ENCODE measurements around the gene KCNQ2. TPM values are rescaled to one million over a fixed set of nuclear protein-coding genes. Genes with fewer than 3 reads are reported as not detected.

KCNQ2 gene
- total and polyA plus RNA-seq, 4 donors, result not detected

DNA sequence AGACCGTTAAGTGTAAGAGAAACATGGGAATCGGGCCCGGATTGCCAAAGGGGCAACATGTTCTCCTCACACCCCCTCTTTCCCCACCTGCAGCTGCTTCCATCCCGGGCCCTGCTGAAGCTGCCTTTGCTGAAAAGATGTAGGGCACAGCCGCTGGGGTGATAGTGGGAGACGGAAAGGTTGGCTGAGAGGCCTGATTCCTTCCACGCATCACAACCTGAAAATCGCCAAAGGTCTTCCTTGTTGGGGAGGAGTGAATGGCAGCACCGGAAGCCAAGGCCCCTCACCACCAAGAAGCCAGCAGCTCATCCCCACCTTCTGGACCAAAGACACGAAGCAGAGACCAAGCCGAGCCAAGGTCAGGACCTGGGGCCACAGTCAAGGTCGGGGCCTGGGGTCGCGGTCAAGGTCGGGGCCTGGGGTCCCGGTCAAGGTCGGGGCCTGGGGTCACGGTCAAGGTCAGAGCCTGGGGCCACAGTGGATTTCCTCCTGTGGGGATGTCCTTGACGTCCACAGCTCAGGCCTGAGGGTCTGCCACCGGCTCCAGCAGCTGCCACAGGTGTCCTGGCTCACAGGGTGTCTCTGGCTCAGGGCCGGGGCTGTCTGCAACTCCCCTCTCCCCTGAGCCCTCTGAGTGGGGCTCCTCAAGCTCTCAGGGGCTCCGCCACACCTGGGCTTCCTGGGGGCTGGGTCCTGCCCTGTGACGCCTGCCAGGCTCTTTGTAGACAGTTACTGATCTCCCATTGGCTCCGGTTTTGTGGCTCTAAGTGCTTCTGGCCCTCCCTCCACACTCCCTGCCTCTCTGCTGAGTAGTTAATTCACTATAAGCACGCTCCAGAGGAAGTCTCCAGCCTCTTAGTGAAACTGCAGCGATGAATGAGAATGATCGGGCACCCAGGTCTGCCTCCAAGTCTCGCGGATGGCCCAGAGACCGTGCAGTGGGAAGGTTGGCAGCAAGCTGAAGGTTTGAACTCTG lies 105.8 kb downstream of the KCNQ2 start:
- no peak for DNase-seq
- no peaks in the 10 kb centered on the region for H3K27me3 ChIP-seq (ENCODE audit: control insufficient read depth in 1 of 2, insufficient read depth in 2 of 2, low read length in 1 of 2)
- ATAC-seq (ENCODE audit: low FRiP score), result no peak
- intact Hi-C loops (cut with DNase I), result no loop called here
- no peaks in the 10 kb centered on the region for H3K9me3 ChIP-seq (ENCODE audit: control insufficient read depth, low read length)
- no peak overlapping the region for H3K4me3 ChIP-seq (ENCODE audit: low read length in 2 of 2)
- H3K27ac ChIP-seq (ENCODE audit: low read depth in 1 of 2, low read length in 2 of 2), result no peak overlapping the region
- no peaks in the 10 kb centered on the region for H3K36me3 ChIP-seq (ENCODE audit: control insufficient read depth in 1 of 2, insufficient read depth in 2 of 2, low read length in 1 of 2)
- 65 to 71% methylated on average over 30 of the region's 30 CpGs for WGBS, 2 donors
- no peaks in the 10 kb centered on the region for H3K4me1 ChIP-seq (ENCODE audit: control insufficient read depth in 1 of 2, insufficient read depth in 2 of 2, low read length in 2 of 2)

DNA sequence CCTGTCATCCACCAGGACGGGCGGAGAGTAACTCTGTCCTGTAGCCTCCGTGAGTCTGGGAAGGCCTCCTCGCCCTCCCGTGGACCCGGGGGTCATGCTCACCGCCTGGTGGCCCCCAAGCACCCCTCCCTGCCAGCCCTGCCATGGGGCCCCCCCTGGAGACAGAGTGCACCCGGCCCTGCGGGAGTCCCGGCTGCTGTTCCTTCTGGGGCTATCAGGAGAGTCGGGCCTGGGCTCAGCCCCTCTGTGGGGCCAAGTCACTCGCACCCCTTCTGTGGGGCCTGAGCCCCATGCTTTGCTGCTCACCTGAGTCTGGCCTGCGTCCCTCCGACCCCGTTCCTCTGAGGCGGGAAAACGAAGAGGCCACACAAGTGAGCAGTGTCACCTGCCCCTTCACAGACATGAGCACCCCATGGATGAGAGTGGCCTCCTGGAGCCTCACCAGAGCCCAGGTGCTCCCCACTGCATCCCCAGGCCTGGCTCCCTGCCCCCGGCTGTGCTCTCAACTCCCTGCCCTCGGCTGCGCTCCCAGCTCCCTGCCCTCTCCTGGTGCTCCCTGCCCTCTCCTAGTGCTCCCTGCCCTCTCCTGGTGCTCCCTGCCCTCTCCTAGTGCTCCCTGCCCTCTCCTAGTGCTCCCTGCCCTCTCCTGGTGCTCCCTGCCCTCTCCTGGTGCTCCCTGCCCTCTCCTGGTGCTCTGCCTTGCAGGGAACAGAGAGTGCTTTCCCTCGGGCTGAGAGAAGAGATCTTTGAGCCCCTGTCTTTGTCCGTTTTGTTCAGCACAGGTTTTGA lies 106.7 kb downstream of the KCNQ2 start:
- no peaks in the 10 kb centered on the region for H3K36me3 ChIP-seq (ENCODE audit: control insufficient read depth in 1 of 2, insufficient read depth in 2 of 2, low read length in 1 of 2)
- no peak for ATAC-seq (ENCODE audit: low FRiP score)
- no peak for DNase-seq
- no peaks in the 10 kb centered on the region for H3K4me1 ChIP-seq (ENCODE audit: control insufficient read depth in 1 of 2, insufficient read depth in 2 of 2, low read length in 2 of 2)
- intact Hi-C loops (cut with DNase I), result no loop called here
- H3K9me3 ChIP-seq (ENCODE audit: control insufficient read depth, low read length), result no peaks in the 10 kb centered on the region
- no peaks in the 10 kb centered on the region for H3K27me3 ChIP-seq (ENCODE audit: control insufficient read depth in 1 of 2, insufficient read depth in 2 of 2, low read length in 1 of 2)
- H3K27ac ChIP-seq (ENCODE audit: low read depth in 1 of 2, low read length in 2 of 2), result no peak overlapping the region
- 80 to 83% methylated on average over 19 to 22 of the region's 22 CpGs for WGBS, 2 donors
- no peak overlapping the region for H3K4me3 ChIP-seq (ENCODE audit: low read length in 2 of 2)

DNA sequence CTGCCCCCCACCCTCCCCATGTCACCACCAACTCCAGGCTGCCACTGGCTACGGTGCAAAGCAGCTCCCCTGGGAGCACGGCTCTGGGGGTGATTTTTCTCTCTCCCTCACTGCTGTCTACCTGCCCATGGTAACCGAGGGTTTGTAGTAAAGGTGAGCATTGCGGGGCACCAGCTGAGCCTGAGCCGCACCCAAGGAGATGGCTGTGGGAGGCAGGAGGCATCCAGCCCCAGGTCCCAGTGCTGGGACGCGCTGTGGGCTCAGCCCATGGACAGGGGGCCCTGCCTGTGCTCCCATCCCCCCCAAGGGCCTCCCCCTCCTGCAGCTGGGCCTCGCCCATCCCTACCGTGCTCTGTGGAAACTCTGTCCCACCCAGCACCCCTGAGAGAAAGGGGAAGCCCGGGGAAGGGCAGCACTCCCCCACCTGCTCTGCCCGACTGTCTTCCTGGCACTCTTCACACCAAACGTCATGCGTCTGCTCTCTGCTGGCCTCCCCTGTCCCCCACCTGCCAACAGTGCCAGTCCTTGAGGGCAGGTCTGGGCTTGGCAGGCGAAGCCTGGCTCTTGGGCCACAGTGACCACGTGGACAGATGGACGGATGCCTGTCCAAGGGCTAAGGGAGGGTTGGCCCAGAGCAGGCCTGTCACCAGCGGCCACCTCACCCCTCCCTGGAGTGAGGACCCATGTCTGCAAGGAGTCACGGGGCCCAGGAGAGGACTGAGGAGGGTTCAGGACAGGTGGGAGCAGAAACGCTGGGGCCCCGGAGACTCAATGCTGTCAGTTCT lies 107.5 kb downstream of the KCNQ2 start:
- no peak overlapping the region for H3K4me3 ChIP-seq (ENCODE audit: low read length in 2 of 2)
- no peak overlapping the region for H3K27ac ChIP-seq (ENCODE audit: low read depth in 1 of 2, low read length in 2 of 2)
- WGBS, 2 donors, result 72 to 73% methylated on average over 20 of the region's 20 CpGs
- H3K4me1 ChIP-seq (ENCODE audit: control insufficient read depth in 1 of 2, insufficient read depth in 2 of 2, low read length in 2 of 2), result no peaks in the 10 kb centered on the region
- no peaks in the 10 kb centered on the region for H3K9me3 ChIP-seq (ENCODE audit: control insufficient read depth, low read length)
- intact Hi-C loops (cut with DNase I), result no loop called here
- no peak for ATAC-seq (ENCODE audit: low FRiP score)
- H3K36me3 ChIP-seq (ENCODE audit: control insufficient read depth in 1 of 2, insufficient read depth in 2 of 2, low read length in 1 of 2), result no peaks in the 10 kb centered on the region
- DNase-seq, result no peak
- no peaks in the 10 kb centered on the region for H3K27me3 ChIP-seq (ENCODE audit: control insufficient read depth in 1 of 2, insufficient read depth in 2 of 2, low read length in 1 of 2)

DNA sequence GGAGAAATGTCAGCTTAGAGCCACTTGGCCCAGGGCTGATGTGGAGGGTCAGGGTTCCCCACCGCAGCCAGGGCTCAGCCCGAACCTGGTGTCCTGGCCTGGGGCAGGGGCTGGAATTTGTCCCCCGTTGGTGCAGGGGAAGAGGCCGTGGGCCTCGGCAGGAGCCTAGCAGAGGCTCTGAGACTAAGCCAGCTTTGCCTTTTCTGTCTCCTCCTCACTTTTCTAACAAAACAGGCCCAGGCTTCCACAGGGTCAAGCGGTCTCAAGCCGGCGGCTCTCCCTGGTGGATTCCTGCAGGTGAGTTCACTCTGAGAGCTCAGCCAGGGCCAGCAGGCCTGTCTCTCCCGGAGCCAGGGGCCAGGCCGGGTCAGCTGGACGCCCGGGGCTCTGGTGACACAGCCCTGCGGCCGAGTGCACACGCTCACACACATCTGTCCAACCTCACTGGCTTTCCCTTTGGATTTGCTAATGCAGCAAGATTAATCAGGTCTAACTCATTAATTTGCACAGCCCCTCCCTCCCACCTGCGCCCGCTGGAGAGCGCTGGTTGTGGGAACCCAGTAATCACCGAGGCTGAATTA lies 108.4 kb downstream of the KCNQ2 start:
- no peak overlapping the region for H3K27ac ChIP-seq (ENCODE audit: low read depth in 1 of 2, low read length in 2 of 2)
- H3K4me3 ChIP-seq (ENCODE audit: low read length in 2 of 2), result no peak overlapping the region
- intact Hi-C loops (cut with DNase I), result no loop called here
- ATAC-seq (ENCODE audit: low FRiP score), result no peak
- H3K4me1 ChIP-seq (ENCODE audit: control insufficient read depth in 1 of 2, insufficient read depth in 2 of 2, low read length in 2 of 2), result no peaks in the 10 kb centered on the region
- H3K27me3 ChIP-seq (ENCODE audit: control insufficient read depth in 1 of 2, insufficient read depth in 2 of 2, low read length in 1 of 2), result no peaks in the 10 kb centered on the region
- H3K36me3 ChIP-seq (ENCODE audit: control insufficient read depth in 1 of 2, insufficient read depth in 2 of 2, low read length in 1 of 2), result no peaks in the 10 kb centered on the region
- no peaks in the 10 kb centered on the region for H3K9me3 ChIP-seq (ENCODE audit: control insufficient read depth, low read length)
- no peak for DNase-seq
- WGBS, 2 donors, result 75 to 76% methylated on average over 19 of the region's 19 CpGs

DNA sequence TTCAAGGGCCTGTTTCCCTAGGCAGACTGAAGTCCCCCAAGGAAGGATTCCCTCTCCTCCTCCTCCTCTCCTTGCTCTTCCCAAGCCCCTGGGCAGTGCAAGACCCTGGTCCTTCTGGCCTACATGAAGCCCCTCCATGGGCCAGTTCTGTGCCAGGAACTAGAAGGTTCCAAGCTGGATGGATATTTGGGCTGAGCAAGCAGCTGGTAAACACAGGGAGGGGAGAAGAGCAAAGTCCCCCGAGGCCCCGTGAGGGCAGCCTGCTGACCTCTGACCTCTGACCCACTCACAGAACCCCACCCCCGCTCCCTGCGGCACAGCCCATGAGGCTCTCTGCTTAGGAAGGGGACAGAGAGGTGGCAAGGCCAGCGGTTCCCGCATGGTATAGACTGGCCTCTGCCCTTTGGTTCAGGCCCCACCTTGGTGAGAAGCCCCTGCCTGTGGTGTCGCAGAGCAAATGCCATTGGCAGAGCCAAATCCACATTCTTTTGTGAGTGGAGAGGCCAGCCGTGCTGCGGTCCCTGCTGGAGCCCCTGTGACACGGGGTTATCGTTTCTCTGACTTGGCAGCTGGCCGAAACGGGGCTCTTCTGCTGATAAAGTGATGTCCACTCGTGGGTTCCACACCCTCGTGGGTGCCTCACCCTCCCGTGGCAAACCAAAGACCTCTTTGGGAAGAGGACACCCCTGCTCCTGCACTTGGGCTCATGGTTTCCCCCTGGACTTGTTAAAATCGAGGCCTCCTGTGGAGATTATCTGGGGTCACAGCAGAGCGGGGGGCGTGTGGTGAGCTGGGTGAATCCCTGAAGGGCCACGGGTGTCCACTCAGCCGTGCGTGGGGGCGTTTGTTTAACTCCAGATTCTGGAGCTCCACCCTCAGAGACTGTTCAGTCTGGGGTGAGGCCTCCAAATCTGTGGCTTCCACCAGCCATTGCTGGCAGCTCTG lies 109.2 kb downstream of the KCNQ2 start:
- no peaks in the 10 kb centered on the region for H3K27me3 ChIP-seq (ENCODE audit: control insufficient read depth in 1 of 2, insufficient read depth in 2 of 2, low read length in 1 of 2)
- no peak overlapping the region for H3K4me3 ChIP-seq (ENCODE audit: low read length in 2 of 2)
- no peaks in the 10 kb centered on the region for H3K36me3 ChIP-seq (ENCODE audit: control insufficient read depth in 1 of 2, insufficient read depth in 2 of 2, low read length in 1 of 2)
- ATAC-seq (ENCODE audit: low FRiP score) (no peak), DNase-seq (no peak)
- no peak overlapping the region for H3K27ac ChIP-seq (ENCODE audit: low read depth in 1 of 2, low read length in 2 of 2)
- no peaks in the 10 kb centered on the region for H3K4me1 ChIP-seq (ENCODE audit: control insufficient read depth in 1 of 2, insufficient read depth in 2 of 2, low read length in 2 of 2)
- no peaks in the 10 kb centered on the region for H3K9me3 ChIP-seq (ENCODE audit: control insufficient read depth, low read length)
- 51 to 61% methylated on average over 23 of the region's 23 CpGs for WGBS, 2 donors
- intact Hi-C loops (cut with DNase I), result no loop called here

DNA sequence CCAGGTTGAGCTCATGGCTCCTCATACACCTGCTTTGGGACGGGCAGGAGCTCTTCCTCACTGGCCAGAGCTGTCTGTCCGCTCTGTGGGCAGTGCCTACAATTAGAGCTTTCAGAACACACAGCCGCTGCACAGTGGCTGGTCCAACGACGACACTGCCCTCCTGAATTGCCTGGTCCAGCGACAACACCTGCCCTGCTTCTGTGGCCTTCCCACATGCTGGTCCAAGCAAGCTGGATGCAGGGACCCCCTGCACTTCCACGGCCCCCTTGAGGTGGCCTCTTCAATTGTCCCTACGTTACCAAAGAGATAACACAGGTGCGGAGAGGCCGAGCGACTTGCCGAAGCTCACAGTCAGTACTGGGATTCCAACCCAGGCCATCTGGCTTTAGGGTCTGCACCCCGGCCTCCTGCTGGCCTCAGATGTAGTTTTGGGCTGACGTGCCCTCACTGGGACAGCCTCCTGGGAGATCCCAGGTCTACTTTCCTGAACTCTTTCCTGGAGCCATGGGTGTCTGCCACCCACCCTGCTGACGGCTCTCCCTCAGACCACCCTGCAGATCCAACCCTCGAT lies 109.9 kb downstream of the KCNQ2 start:
- DNase-seq, result no peak
- H3K27ac ChIP-seq (ENCODE audit: low read depth in 1 of 2, low read length in 2 of 2), result no peak overlapping the region
- no peaks in the 10 kb centered on the region for H3K9me3 ChIP-seq (ENCODE audit: control insufficient read depth, low read length)
- H3K27me3 ChIP-seq (ENCODE audit: control insufficient read depth in 1 of 2, insufficient read depth in 2 of 2, low read length in 1 of 2), result no peaks in the 10 kb centered on the region
- no peak overlapping the region for H3K4me3 ChIP-seq (ENCODE audit: low read length in 2 of 2)
- WGBS, 2 donors, result 59 to 61% methylated on average over 16 of the region's 16 CpGs
- H3K4me1 ChIP-seq (ENCODE audit: control insufficient read depth in 1 of 2, insufficient read depth in 2 of 2, low read length in 2 of 2), result no peaks in the 10 kb centered on the region
- no peak for ATAC-seq (ENCODE audit: low FRiP score)
- intact Hi-C loops (cut with DNase I), result no loop called here
- H3K36me3 ChIP-seq (ENCODE audit: control insufficient read depth in 1 of 2, insufficient read depth in 2 of 2, low read length in 1 of 2), result no peaks in the 10 kb centered on the region

DNA sequence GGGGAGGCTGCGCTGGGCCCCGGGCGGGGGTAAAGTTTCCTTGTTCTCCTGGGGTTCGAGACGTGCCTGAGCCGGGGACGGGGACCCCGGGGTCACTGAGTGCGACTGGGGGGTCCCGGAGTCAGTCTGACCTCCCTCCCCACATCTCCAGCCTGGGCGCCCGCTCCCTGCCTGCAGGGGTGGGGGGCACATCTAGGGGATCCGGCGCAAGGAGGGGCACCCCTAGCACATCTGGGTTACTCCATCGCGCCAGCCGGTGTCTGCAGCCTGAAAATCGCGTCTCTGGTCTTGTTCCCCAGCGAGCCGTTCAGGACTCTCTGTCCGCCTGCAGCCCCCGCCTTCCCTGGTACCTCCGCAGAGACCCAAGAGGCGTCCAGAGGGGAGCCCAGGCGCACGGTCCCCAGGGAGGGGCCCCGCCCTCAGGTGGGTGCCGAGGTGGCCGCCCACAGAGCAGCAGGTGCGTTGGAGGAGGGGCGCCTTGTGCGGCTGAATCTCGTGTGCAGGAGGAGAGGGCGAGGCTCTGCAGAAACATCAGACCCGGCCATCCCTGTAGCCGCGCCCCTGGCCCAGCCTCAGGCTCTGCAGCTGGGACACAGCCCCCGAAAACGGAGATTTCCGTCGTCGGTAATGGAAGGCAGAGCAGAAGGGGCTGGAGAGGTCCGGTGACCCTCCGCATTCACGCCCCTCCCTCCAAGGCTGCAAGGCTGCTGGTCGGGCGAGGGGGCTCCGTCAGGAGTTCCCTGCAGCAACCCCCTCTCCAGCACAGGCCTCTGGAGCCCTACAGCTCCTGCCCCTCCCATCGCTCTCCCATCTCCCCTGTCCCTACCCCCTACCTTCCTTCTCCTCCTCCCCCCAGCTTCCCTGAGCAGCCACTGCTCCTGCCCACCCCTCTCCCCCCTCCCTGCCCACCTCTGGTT lies 110.7 kb downstream of the KCNQ2 start:
- no peak for ATAC-seq (ENCODE audit: low FRiP score)
- Histone ChIP-seq H3K9me3 (ENCODE audit: control insufficient read depth, low read length) (no peaks in the 10 kb centered on the region), H3K27ac (ENCODE audit: low read depth in 1 of 2, low read length in 2 of 2) (no peak overlapping the region), H3K4me1 (ENCODE audit: control insufficient read depth in 1 of 2, insufficient read depth in 2 of 2, low read length in 2 of 2) (no peaks in the 10 kb centered on the region), H3K4me3 (ENCODE audit: low read length in 2 of 2) (no peak overlapping the region), H3K27me3 (ENCODE audit: control insufficient read depth in 1 of 2, insufficient read depth in 2 of 2, low read length in 1 of 2) (no peaks in the 10 kb centered on the region), H3K36me3 (ENCODE audit: control insufficient read depth in 1 of 2, insufficient read depth in 2 of 2, low read length in 1 of 2) (no peaks in the 10 kb centered on the region)
- WGBS, 2 donors, result 6% methylated on average over 47 to 50 of the region's 50 CpGs
- intact Hi-C loops (cut with DNase I), result no loop called here
- DNase-seq, result no peak
